ENCODE results near the gene NALCN. TPM values are rescaled to one million over a fixed set of nuclear protein-coding genes. Genes with fewer than 3 reads are reported as not detected.

NALCN gene
- total RNA-seq, 1 donor from 2014 or later, result 1.1 TPM

DNA sequence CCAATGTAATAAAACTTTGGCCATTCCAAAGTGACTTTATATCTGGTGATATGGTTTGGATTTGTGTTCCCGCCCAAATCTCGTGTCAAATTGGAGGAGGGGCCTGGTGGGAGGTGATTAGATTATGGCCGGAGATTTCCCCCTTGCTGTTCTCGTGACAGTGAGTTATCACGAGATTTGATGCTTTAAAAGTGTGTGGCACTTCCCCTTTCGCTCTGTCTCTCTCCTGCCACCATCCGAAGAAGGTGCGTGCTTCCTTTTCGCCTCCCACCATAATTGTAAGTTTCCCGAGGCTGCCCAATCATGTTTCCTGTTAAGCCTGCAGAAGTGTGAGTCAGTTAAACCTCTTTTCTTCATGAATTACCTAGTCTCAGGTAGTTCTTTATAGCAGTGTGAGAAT is 9.3 kb upstream of the NALCN start:
- no peaks in the 10 kb centered on the region for H3K36me3 Mint-ChIP-seq (ENCODE audit: low read depth, unreplicated experiment)
- no peaks in the 10 kb centered on the region for H3K27me3 Mint-ChIP-seq (ENCODE audit: low read depth, unreplicated experiment)
- no peak overlapping the region for H3K9ac ChIP-seq (ENCODE audit: low read length)
- H3K27me3 ChIP-seq (ENCODE audit: insufficient read depth, low read length), result no peaks in the 10 kb centered on the region
- FAIRE-seq (no peak), DNase-seq (ENCODE audit: low read depth) (no peak)
- H3K4me1 ChIP-seq (ENCODE audit: insufficient read depth, low read length), result no peaks in the 10 kb centered on the region
- H3K4me2 ChIP-seq (ENCODE audit: low read length), result no peak overlapping the region
- no peaks in the 10 kb centered on the region for H3K79me2 ChIP-seq (ENCODE audit: insufficient read depth, low read length)
- H4K20me1 ChIP-seq (ENCODE audit: insufficient read depth, low read length), result no peaks in the 10 kb centered on the region
- H3K9me3 ChIP-seq (ENCODE audit: insufficient read depth, low read depth, low read length), result no peaks in the 10 kb centered on the region
- H2AFZ ChIP-seq (ENCODE audit: low read depth, low read length), result no peak overlapping the region
- H3K27ac Mint-ChIP-seq (ENCODE audit: unreplicated experiment), result no peak overlapping the region
- H3K36me3 ChIP-seq (ENCODE audit: insufficient read depth, low read length), result no peaks in the 10 kb centered on the region
- TF ChIP-seq, protein P1, sequence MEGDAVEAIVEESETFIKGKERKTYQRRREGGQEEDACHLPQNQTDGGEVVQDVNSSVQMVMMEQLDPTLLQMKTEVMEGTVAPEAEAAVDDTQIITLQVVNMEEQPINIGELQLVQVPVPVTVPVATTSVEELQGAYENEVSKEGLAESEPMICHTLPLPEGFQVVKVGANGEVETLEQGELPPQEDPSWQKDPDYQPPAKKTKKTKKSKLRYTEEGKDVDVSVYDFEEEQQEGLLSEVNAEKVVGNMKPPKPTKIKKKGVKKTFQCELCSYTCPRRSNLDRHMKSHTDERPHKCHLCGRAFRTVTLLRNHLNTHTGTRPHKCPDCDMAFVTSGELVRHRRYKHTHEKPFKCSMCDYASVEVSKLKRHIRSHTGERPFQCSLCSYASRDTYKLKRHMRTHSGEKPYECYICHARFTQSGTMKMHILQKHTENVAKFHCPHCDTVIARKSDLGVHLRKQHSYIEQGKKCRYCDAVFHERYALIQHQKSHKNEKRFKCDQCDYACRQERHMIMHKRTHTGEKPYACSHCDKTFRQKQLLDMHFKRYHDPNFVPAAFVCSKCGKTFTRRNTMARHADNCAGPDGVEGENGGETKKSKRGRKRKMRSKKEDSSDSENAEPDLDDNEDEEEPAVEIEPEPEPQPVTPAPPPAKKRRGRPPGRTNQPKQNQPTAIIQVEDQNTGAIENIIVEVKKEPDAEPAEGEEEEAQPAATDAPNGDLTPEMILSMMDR (IDR thresholded peaks at IDR 0.05; ENCODE audit: insufficient read depth, low read depth, low read length), result no peak
- TF ChIP-seq EZH2 (IDR thresholded peaks at IDR 0.05; ENCODE audit: insufficient read depth, low read length), result no peak
- no peak overlapping the region for H3K4me3 ChIP-seq (ENCODE audit: insufficient read depth, low read depth, low read length)
- no peak overlapping the region for H3K27ac ChIP-seq (ENCODE audit: low read depth, low read length)
- peaks cover 11% of the 10 kb centered on the region for H3K4me1 Mint-ChIP-seq (ENCODE audit: low read depth, unreplicated experiment)
- no peaks in the 10 kb centered on the region for H3K9me3 Mint-ChIP-seq (ENCODE audit: unreplicated experiment)
- no peak overlapping the region for H3K4me3 Mint-ChIP-seq (ENCODE audit: unreplicated experiment)

DNA sequence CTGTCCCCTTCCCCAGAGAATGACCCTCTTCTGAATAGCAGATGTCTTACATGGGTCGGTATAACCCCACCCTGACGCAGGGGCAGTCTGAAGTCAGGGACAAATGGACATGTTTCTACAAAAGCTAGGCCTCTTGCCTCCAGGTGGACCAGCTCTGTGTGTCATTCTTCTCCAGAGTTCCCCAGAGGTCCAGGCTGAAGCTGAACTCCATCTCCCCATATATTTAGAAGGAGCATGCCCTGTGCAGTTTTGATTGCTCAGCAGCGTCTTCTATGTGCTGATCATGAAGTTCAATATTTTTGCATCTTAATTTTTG is 8.8 kb upstream of the NALCN start:
- Mint-ChIP-seq H3K36me3 (ENCODE audit: low read depth, unreplicated experiment) (no peaks in the 10 kb centered on the region), H3K4me1 (ENCODE audit: low read depth, unreplicated experiment) (peaks cover 11% of the 10 kb centered on the region), H3K27me3 (ENCODE audit: low read depth, unreplicated experiment) (no peaks in the 10 kb centered on the region), H3K4me3 (ENCODE audit: unreplicated experiment) (no peak overlapping the region), H3K9me3 (ENCODE audit: unreplicated experiment) (no peaks in the 10 kb centered on the region), H3K27ac (ENCODE audit: unreplicated experiment) (no peak overlapping the region)
- no peaks in the 10 kb centered on the region for H3K4me1 ChIP-seq (ENCODE audit: insufficient read depth, low read length)
- no peak overlapping the region for H3K9ac ChIP-seq (ENCODE audit: low read length)
- FAIRE-seq, result no peak
- H3K4me2 ChIP-seq (ENCODE audit: low read length), result no peak overlapping the region
- no peak overlapping the region for H3K4me3 ChIP-seq (ENCODE audit: insufficient read depth, low read depth, low read length)
- no peak for DNase-seq (ENCODE audit: low read depth)
- H2AFZ ChIP-seq (ENCODE audit: low read depth, low read length), result no peak overlapping the region
- TF ChIP-seq, protein P1 (IDR thresholded peaks at IDR 0.05; ENCODE audit: insufficient read depth, low read depth, low read length), result no peak
- no peak for TF ChIP-seq EZH2 (IDR thresholded peaks at IDR 0.05; ENCODE audit: insufficient read depth, low read length)
- no peaks in the 10 kb centered on the region for H4K20me1 ChIP-seq (ENCODE audit: insufficient read depth, low read length)
- H3K27me3 ChIP-seq (ENCODE audit: insufficient read depth, low read length), result no peaks in the 10 kb centered on the region
- no peaks in the 10 kb centered on the region for H3K36me3 ChIP-seq (ENCODE audit: insufficient read depth, low read length)
- H3K27ac ChIP-seq (ENCODE audit: low read depth, low read length), result no peak overlapping the region
- H3K79me2 ChIP-seq (ENCODE audit: insufficient read depth, low read length), result no peaks in the 10 kb centered on the region
- H3K9me3 ChIP-seq (ENCODE audit: insufficient read depth, low read depth, low read length), result no peaks in the 10 kb centered on the region

DNA sequence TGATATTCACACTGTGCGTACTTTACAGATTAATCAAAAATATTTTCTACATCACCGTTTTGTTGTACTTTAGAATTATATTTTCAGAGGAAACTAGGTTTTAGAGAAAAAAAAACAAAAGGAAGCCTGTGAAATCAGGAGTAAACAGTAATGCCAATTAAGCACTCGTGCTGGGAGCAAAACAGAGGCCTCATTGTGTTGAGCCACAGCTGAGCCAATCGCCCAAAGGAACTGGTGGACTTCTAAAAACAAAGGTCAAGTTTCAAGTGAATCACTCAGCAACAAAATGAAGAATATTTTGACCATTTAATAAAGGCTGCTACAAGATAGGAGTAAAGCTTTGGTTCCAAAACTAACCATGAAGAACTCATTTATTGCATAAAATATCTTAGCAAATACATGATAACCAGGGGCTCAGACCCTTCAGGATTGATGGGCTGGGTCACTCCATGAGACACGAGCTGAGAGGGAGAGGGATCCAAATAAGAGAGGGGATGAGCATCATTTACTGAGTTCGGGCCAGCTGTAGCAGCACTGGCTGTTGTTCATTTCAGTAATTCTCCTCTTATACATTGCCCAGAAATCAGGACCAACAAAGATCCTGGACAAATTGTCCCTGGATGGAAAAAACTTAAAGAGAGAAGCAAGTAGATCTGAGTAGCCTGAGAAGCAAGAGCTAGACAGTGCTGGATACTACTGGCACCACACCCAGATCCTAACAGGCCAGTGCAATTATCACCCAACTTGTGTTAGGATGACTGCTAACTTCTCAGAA is 8.3 kb upstream of the NALCN start:
- Histone ChIP-seq H3K4me3 (ENCODE audit: insufficient read depth, low read depth, low read length) (no peak overlapping the region), H3K27me3 (ENCODE audit: insufficient read depth, low read length) (no peaks in the 10 kb centered on the region), H3K4me1 (ENCODE audit: insufficient read depth, low read length) (no peaks in the 10 kb centered on the region), H3K79me2 (ENCODE audit: insufficient read depth, low read length) (no peaks in the 10 kb centered on the region), H3K36me3 (ENCODE audit: insufficient read depth, low read length) (no peaks in the 10 kb centered on the region), H3K9ac (ENCODE audit: low read length) (no peak overlapping the region), H2AFZ (ENCODE audit: low read depth, low read length) (no peak overlapping the region), H4K20me1 (ENCODE audit: insufficient read depth, low read length) (no peaks in the 10 kb centered on the region), H3K27ac (ENCODE audit: low read depth, low read length) (no peak overlapping the region), H3K4me2 (ENCODE audit: low read length) (no peak overlapping the region), H3K9me3 (ENCODE audit: insufficient read depth, low read depth, low read length) (no peaks in the 10 kb centered on the region)
- Mint-ChIP-seq H3K36me3 (ENCODE audit: low read depth, unreplicated experiment) (no peaks in the 10 kb centered on the region), H3K27me3 (ENCODE audit: low read depth, unreplicated experiment) (no peaks in the 10 kb centered on the region), H3K4me1 (ENCODE audit: low read depth, unreplicated experiment) (peaks cover 11% of the 10 kb centered on the region), H3K27ac (ENCODE audit: unreplicated experiment) (no peak overlapping the region), H3K9me3 (ENCODE audit: unreplicated experiment) (no peaks in the 10 kb centered on the region), H3K4me3 (ENCODE audit: unreplicated experiment) (no peak overlapping the region)
- TF ChIP-seq, protein P1 (IDR thresholded peaks at IDR 0.05; ENCODE audit: insufficient read depth, low read depth, low read length), result no peak
- no peak for TF ChIP-seq EZH2 (IDR thresholded peaks at IDR 0.05; ENCODE audit: insufficient read depth, low read length)
- DNase-seq (ENCODE audit: low read depth) (no peak), FAIRE-seq (no peak)

All from astrocyte (in vitro differentiated cells and primary cell).